ENCODE results near the gene ZNF507. TPM values are rescaled to one million over a fixed set of nuclear protein-coding genes. Genes with fewer than 3 reads are reported as not detected.
"Not testable (repeated sequence)": the region's sequence is repeated elsewhere in the genome, so short reads cannot be mapped to it uniquely, and the experiment has no call there.

The ZNF507 gene
- total and polyA plus RNA-seq, 2 donors from 2014 or later, result 3.4 to 23.5 TPM

- H3K9ac ChIP-seq (ENCODE audit: low read length in 3 of 3), result no peak overlapping the region
- no peak for FAIRE-seq
- H3K9me3 ChIP-seq (ENCODE audit: control insufficient read depth in 2 of 3, insufficient read depth in 1 of 3, low read length in 3 of 3), result no peaks in the 10 kb centered on the region
- no peaks in the 10 kb centered on the region for H3K4me1 ChIP-seq (ENCODE audit: control insufficient read depth in 2 of 3, insufficient read depth in 2 of 3, low read depth in 1 of 3, low read length in 3 of 3)
- intact Hi-C loops (cut with DNase I), result no loop called here
- no peak overlapping the region for H3K4me3 ChIP-seq (ENCODE audit: low read length in 3 of 3)
- TF ChIP-seq, protein P1, sequence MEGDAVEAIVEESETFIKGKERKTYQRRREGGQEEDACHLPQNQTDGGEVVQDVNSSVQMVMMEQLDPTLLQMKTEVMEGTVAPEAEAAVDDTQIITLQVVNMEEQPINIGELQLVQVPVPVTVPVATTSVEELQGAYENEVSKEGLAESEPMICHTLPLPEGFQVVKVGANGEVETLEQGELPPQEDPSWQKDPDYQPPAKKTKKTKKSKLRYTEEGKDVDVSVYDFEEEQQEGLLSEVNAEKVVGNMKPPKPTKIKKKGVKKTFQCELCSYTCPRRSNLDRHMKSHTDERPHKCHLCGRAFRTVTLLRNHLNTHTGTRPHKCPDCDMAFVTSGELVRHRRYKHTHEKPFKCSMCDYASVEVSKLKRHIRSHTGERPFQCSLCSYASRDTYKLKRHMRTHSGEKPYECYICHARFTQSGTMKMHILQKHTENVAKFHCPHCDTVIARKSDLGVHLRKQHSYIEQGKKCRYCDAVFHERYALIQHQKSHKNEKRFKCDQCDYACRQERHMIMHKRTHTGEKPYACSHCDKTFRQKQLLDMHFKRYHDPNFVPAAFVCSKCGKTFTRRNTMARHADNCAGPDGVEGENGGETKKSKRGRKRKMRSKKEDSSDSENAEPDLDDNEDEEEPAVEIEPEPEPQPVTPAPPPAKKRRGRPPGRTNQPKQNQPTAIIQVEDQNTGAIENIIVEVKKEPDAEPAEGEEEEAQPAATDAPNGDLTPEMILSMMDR (IDR thresholded peaks at IDR 0.05; ENCODE audit: borderline replicate concordance, extremely low read depth, insufficient read depth), result no peak
- no peaks in the 10 kb centered on the region for H3K27me3 ChIP-seq (ENCODE audit: control insufficient read depth, insufficient read depth, low read length)
- no peak overlapping the region for H3K27ac ChIP-seq (ENCODE audit: low read depth in 2 of 2, low read length in 2 of 2)
- no peak for DNase-seq
- peaks cover 0 to 5% (median 2%) of the 10 kb centered on the region in 3 donors for H3K36me3 ChIP-seq (ENCODE audit: control insufficient read depth in 2 of 3, insufficient read depth in 3 of 3, low read length in 3 of 3)
Measured at GRCh38 chr19:32418155-32418554, 72.7 kb downstream of the ZNF507 start.

GRCh38 chr19:32421589-32422361 lies 76.4 kb downstream of the ZNF507 start:
- intact Hi-C loops (cut with DNase I), result no loop called here
- DNase-seq (peak in 1 of 5 donors; percentile 23), FAIRE-seq (no peak)
- no peak overlapping the region for H3K9ac ChIP-seq (ENCODE audit: low read length in 3 of 3)
- no peaks in the 10 kb centered on the region for H3K9me3 ChIP-seq (ENCODE audit: control insufficient read depth in 2 of 3, insufficient read depth in 1 of 3, low read length in 3 of 3)
- TF ChIP-seq, protein P1 (IDR thresholded peaks at IDR 0.05; ENCODE audit: borderline replicate concordance, extremely low read depth, insufficient read depth), result no peak
- H3K4me3 ChIP-seq (ENCODE audit: low read length in 3 of 3), result no peak overlapping the region
- H3K27ac ChIP-seq (ENCODE audit: low read depth in 2 of 2, low read length in 2 of 2), result no peak overlapping the region
- H3K27me3 ChIP-seq (ENCODE audit: control insufficient read depth, insufficient read depth, low read length), result no peaks in the 10 kb centered on the region
- H3K4me1 ChIP-seq (ENCODE audit: control insufficient read depth in 2 of 3, insufficient read depth in 2 of 3, low read depth in 1 of 3, low read length in 3 of 3), result no peaks in the 10 kb centered on the region
- no peaks in the 10 kb centered on the region for H3K36me3 ChIP-seq (ENCODE audit: control insufficient read depth in 2 of 3, insufficient read depth in 3 of 3, low read length in 3 of 3)

DNA sequence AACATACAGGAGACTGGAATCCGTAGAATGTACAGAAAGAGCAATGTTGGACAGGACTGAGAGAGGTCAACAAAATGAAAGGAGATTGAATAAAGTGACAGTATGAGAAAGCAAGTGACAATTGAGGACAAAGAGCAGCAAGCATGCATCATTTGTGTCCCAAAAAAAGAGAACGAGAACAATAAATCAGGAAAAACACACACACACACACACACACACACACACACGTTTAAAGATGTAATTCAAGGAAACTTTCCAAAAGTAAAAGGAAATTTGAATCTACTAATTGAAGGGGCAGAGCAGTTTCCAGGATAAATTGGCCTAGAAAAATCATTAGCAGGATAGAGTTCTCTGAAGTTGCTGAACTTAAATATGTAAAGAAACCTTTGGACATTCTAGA lies 77.0 kb downstream of the ZNF507 start:
- TF ChIP-seq, protein P1 (IDR thresholded peaks at IDR 0.05; ENCODE audit: borderline replicate concordance, extremely low read depth, insufficient read depth), result no peak
- Histone ChIP-seq H3K27ac (ENCODE audit: low read depth in 2 of 2, low read length in 2 of 2) (no peak overlapping the region), H3K27me3 (ENCODE audit: control insufficient read depth, insufficient read depth, low read length) (no peaks in the 10 kb centered on the region), H3K9ac (ENCODE audit: low read length in 3 of 3) (no peak overlapping the region), H3K4me3 (ENCODE audit: low read length in 3 of 3) (no peak overlapping the region), H3K9me3 (ENCODE audit: control insufficient read depth in 2 of 3, insufficient read depth in 1 of 3, low read length in 3 of 3) (no peaks in the 10 kb centered on the region), H3K4me1 (ENCODE audit: control insufficient read depth in 2 of 3, insufficient read depth in 2 of 3, low read depth in 1 of 3, low read length in 3 of 3) (no peaks in the 10 kb centered on the region), H3K36me3 (ENCODE audit: control insufficient read depth in 2 of 3, insufficient read depth in 3 of 3, low read length in 3 of 3) (no peaks in the 10 kb centered on the region)
- FAIRE-seq (no peak), DNase-seq (peak in 2 of 5 donors; percentile 3 to 25)
- intact Hi-C loops (cut with DNase I), result no loop called here

DNA sequence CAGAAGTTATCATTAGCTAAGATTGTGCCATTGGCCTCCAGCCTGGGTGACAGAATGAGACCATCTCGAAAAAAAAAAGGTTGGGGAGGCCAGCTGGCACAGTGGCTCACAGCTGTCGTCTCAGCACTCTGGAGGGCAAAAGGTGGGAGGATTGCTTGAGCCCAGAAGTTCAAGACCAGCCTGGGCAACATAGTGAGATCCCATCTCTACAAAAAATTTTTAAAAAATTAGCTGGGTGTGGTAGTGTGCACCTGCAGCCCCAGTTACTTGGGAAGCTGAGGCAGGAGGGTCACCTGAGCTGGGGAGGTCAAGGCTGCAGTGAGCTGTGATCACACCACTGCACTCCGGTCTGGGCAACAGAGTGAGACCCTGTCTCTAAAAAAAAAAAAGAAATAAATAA lies 78.5 kb downstream of the ZNF507 start:
- H3K9me3 ChIP-seq (ENCODE audit: control insufficient read depth in 2 of 3, insufficient read depth in 1 of 3, low read length in 3 of 3); FAIRE-seq; H3K27ac ChIP-seq (ENCODE audit: low read depth in 2 of 2, low read length in 2 of 2); H3K27me3 ChIP-seq (ENCODE audit: control insufficient read depth, insufficient read depth, low read length); DNase-seq; H3K4me1 ChIP-seq (ENCODE audit: control insufficient read depth in 2 of 3, insufficient read depth in 2 of 3, low read depth in 1 of 3, low read length in 3 of 3); H3K4me3 ChIP-seq (ENCODE audit: low read length in 3 of 3); H3K36me3 ChIP-seq (ENCODE audit: control insufficient read depth in 2 of 3, insufficient read depth in 3 of 3, low read length in 3 of 3); intact Hi-C loops (cut with DNase I); H3K9ac ChIP-seq (ENCODE audit: low read length in 3 of 3): not testable (repeated sequence)

Data from kidney (tissue), 14 donors.